HL-60/S4 treated with phorbol 12-myristate 13-acetate at 8.2 ng/mL for 4 days and 3 days (cell line): ENCODE measurements around the gene DNAJC8.

Experiments used
- in situ Hi-C: fragments of 300-500 bp; cut with MboI; formaldehyde crosslinking; loops from 2 replicates; pipeline ENCODE4 v1.15.0; 2022; ENCODE audit warnings: low sequenced_read_pairs

Gene DNAJC8, protein sequence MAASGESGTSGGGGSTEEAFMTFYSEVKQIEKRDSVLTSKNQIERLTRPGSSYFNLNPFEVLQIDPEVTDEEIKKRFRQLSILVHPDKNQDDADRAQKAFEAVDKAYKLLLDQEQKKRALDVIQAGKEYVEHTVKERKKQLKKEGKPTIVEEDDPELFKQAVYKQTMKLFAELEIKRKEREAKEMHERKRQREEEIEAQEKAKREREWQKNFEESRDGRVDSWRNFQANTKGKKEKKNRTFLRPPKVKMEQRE

DNA sequence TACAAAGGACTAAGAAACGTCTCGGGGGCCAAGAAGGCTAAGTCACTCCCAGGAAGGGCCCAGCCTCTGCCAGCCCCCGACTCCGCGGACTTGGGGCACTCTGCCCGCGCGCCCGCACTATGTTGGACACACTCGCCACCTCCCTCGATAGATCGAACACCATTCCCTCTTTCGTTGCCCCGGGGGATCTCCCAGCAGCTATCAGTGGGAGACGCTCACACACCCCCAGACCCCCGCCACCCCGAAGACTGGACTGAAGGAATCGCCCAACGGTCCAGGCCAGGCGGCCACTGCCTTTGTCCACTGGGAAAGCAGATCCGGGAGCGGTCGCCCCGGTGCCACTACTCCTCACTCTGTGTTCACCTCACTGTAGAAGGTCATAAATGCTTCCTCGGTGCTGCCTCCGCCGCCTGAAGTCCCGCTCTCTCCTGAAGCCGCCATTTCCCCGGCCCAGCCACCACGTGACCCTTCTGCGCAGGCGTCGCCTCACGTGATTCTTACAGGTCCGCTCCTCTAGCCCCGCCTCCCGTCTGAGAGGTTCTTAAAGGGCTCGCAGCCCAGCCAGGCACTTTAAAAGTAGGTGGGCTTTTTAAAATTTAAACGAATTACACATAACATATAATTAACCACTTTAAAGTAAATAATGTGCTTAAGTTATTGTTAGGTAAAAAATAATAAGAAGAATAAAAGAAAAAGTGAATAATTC, at the start of gene DNAJC8:
DNAJC8 (minus strand) TSS at position 472 of the 706 bp plus-strand sequence; CDS start at position 441, 31 bp downstream.
- in situ Hi-C loops: no loop called here

DNA sequence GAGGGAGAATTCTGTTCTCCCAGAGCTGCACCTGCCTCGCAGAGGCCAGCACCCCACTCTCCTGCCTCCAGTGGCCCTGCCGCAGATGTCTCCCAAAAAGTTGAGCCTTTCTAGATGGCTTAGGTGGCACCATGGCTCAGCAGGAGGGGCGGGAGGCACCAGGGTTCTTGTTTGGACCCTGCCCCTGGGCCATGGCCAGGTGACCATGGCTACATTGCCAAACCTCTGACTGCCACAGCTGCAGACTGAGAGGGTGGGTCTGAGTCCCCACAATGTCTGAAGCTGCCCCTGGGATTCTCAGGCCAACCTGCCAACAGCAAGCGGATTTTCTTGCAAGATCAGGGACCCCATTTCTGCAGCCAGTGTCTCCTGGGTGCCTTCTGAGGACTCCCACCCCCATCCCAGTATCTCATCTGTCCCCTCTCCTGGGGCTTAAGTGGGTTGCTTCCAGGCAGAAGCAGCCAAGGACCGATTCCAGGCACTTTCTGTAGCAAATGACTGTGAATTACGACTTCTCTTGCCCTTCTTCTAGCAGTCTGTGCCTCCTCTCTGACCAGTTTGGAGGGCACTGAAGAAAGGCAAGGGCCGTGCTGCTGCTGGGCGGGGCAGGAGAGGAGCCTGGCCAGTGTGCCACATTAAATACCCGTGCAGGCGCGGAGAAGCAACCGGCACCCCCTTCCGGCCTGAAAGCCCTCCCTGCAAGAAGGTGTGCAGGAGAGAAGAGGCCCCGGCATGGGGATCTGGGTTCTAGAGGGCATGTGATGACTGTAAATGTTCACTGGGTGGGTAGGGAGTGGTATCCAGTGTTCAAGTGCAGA, 49.0 kb upstream of the DNAJC8 start:
- in situ Hi-C loops: no loop called here

DNA sequence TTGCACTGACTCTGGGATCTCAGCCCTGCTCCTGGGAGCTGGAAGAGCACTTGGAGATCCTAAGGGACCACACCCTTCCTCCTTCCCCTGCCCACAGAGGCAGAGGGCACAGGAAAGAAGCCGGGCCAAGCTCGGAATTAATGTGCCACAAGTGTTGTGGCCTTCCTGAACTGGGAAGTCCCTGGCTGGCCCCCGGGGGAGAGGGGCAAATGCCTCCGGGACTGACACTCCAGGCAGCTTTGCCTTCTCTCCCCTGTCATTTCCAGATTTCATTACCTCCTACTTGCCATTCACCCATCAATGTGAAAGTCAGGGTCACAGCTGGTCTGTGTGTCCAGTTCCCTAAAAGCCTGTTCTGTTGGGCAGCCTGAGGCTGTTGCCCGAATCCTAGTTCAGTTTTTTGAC, 48.1 kb upstream of the DNAJC8 start:
- in situ Hi-C loops: no loop called here

DNA sequence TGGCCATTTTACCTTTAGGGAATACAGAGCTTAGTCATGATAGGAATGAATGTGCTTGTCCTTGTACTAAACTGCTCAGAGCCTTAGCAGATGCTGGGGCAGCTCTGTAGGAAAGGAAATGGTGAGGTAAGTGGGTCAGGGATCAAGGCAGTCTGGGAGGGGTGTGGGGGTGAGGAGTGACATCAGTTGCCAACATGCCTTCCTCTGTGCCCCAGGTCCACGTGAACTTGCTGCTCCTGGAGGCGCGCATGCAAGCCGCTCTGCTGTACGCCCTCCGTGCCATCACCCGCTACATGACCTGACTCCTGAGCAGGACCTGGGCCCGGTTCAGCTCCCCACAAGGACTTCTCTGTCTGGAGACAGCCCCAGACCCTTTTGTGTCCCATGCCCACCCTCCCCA, 47.7 kb upstream of the DNAJC8 start:
- in situ Hi-C loops: no loop called here

DNA sequence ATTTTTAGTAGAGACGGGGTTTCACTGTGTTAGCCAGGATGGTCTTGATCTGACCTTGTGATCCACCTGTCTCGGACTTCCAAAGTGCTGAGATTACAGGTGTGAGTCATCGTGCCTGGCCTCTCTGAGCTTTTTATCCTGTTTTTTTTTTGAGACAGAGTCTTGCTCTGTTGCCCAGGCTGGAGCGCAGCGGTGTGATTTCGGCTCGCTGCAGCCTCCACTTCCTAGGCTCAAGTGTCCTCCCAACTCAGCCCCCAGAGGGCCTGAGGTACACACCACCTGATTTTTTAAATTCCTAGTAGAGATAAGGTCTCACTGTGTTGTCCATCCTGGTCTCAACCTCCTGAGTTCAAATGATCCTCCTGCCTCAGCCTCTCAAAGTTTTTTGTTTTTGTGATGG, 46.9 kb upstream of the DNAJC8 start:
- in situ Hi-C loops: no loop called here

DNA sequence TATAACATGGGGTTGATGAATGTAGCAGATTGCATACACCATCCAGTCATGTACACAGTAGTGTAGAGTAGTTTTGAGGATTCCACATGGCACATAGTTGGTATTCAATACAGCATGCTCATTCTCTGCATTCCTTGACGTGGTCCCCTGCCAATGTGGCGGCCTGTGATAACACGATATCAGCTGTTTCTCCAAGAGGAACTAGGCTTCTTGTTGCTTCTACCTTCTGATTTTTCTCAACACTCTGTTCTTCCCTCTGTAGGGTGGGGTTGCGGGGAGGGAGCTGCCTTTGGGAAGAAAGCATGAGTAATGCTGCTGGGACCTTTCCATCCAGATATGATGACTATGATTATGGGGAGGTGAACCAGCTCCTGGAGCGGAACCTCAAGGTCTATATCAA, 45.9 kb upstream of the DNAJC8 start:
- in situ Hi-C loops: no loop called here

DNA sequence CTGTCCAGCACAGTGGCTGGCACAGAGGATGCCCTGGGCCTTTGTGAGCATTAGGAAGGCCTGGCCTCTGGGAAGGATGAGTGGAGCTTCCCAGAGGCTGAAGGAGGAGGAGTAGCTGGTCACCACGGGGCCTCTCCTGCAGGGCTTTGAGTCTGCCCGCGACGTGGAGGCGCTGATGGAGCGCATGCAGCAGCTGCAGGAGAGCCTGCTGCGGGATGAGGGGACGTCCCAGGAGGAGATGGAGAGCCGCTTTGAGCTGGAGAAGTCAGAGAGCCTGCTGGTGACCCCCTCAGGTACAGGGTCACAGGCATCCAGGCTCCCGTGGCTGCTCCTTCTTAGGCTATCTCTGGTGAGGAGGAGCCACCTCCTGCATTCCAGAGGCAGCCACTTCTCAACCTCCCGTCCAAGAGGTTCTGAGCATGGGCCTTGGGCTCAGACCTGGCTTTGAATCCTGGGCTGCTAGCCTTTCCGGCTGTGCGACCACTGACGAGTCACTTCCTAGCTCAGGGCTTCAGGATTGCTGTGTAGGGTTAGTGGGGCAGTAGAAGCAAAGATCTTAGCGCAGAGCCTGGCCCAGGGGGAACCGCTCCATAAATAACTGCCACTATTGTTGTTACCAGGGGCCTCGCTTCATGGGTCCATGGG, 40.5 kb upstream of the DNAJC8 start:
- in situ Hi-C loops: no loop called here

DNA sequence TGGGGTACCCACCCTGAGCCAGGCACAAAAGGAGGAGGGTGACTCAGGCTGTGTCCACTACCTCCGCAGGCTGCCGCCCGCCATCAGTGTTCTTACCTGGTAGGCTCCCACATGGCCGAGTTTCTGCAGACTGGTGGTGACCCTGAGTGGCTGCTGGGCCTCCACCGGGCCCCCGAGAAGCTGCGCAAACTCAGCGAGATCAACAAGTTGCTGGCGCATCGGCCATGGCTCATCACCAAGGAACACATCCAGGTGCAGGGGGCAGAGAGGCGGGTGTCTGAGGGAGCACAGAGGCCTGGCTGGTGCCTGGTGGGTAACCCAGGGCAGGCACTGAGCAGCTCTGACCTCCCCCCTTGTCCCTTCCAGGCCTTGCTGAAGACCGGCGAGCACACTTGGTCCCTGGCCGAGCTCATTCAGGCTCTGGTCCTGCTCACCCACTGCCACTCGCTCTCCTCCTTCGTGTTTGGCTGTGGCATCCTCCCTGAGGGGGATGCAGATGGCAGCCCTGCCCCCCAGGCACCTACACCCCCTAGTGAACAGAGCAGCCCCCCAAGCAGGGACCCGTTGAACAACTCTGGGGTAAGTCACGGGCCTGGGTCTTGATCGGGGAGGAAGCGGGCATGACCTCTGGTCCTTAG, 39.5 kb upstream of the DNAJC8 start:
- in situ Hi-C loops: no loop called here

DNA sequence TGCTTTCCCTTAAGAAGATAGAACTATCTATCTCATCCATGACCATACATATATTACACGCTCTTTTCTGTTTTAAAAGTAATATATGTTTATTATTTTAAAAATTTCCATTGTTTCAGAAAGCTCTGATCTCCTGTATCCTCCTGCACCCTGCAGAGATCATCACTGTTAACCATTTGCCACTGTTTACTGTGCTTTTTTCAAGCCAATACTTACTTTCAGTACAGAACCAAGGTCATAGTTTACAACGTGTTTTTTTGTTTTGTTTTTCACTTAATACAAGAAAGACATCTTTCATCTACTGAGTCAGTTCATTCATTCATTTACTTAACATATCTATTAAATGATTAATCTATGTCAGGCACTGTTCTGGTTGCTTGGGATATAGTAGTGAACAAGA, 36.7 kb upstream of the DNAJC8 start:
- in situ Hi-C loops: no loop called here

DNA sequence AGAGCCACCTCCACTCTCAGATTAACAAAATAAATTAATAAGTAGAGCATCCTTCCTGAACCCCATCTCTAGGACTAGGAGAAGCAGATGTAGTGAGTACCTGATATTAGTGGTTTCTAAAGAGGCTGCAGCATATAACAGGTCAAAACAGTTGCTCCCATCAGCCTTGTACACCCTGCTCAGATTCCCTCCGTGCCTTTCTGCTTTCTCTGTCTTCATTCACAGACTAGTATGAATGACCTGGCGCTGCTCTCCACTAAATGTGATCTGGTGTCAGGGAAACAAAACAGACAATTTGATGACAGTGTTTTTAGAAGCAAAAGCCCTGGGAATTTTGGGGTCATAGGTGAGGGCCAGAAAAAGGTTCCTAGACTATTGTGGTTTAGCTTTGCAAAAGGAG, 34.8 kb upstream of the DNAJC8 start:
- in situ Hi-C loops: no loop called here

DNA sequence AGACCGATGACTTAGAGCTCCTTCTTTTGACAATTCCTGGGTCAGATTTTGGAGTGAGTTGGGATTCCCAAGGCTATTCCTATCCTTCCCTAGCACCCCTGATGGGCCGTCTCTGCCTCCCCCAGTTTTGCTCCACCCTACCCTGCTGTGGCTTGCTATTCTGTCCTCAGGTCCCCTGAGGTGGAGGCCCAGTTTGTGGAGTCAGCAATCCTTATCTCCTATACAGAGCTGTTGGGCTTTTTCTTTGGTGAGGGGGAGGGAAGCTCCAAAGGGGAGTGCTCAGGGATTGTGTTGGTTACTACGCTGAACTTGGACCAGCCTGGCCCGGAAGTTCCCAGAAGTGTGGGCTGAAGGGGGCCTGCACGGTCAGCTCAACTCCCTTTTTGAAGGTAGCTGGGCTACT, 34.1 kb upstream of the DNAJC8 start:
- in situ Hi-C loops: no loop called here

DNA sequence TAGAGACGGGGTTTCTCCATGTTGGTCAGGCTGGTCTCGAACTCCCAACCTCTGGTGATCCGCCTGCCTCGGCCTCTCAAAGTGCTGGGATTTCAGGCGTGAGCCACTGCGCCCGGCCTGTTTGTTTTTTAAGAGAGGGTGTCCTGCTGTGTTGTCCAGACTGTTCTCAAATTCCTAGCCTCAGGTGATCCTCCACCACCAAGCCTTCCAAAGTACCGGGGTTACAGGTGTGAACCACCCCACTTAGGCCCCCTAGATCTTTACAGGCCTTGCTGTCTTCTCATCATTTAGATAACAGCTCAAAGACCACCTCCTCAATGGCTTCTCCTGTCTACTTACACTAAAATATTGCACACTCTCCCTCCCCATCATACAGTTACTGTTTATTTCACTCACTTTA, 32.7 kb upstream of the DNAJC8 start:
- in situ Hi-C loops: no loop called here

DNA sequence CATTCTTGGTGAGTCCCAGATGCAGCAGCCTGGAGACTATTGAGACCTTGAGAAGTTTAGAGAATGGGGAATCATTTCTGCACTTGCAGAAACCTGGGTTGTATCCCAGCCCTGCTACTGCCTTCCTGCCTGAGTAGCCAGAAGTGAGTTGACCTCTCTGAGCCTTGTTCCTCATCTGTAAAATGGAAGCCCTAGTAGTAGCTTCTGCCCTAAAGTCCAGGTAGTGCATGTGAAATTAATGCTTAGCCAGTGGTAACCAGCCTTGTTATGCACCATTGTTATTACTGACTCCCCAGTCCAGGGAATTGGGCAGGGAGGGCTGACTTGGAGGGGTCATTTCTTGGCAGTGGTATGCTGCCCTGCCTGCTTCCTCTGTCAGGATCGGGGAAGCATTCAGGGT, 32.1 kb upstream of the DNAJC8 start:
- in situ Hi-C loops: no loop called here

DNA sequence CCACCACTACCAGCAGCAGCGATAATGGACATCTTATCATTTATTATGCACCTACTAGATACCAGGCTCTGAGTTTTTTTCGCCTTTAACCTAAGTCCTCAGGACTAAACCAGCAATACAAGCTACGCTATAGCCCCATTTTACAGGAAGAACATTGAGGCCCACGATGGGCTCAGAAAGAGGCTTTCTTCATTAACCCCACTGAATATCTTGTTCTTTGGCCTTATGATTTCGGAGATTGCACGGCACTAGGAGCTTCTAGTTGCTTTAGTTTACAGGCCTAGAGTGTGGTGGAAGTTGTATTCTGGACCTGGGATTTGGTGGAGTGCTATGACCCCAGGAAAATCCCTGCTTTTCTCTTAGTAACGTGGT, 28.0 kb upstream of the DNAJC8 start:
- in situ Hi-C loops: no loop called here

DNA sequence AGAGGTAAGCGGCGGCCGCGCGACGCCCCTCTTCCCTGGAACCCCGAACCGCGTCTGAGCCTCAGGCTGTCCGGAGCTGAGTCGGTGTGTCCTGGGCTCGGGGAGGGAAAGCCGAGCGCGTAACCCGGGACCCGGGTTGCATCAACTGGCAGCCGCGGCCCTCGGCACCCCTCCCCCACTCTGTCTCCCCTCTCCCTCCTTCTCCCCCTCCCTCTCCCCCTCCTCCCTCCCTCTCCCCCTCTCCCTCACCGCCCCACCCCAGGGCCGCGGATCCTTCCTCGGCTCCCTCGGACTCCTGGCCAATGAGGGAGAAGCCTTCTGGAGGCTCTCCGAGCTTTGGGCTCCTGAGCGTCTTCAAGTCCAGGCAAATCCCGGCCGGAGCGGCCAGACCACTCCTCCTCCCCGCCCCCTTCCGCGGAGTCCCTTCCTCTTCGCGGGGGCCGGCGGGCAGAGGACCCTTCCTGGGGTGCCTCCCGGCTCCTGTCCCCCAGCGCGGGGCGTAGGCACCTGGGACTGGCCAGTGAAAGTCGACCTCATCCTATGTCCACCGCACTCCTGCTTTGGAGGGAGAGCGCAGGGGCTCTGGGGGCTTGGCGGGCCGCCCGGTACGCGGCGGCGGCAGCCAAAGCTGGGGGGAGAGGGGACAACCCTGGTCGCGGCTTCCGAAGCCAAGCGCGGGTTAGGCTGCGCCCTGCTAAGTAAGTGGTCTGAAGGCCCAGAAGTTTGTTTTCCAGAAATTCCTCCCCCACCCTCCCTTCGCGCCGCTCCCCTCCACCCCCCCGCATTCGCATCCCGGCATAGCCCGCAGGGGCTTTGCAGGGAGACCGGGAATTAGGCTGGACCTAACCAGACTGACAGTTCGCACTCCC, 27.3 kb upstream of the DNAJC8 start:
- in situ Hi-C loops: no loop called here

DNA sequence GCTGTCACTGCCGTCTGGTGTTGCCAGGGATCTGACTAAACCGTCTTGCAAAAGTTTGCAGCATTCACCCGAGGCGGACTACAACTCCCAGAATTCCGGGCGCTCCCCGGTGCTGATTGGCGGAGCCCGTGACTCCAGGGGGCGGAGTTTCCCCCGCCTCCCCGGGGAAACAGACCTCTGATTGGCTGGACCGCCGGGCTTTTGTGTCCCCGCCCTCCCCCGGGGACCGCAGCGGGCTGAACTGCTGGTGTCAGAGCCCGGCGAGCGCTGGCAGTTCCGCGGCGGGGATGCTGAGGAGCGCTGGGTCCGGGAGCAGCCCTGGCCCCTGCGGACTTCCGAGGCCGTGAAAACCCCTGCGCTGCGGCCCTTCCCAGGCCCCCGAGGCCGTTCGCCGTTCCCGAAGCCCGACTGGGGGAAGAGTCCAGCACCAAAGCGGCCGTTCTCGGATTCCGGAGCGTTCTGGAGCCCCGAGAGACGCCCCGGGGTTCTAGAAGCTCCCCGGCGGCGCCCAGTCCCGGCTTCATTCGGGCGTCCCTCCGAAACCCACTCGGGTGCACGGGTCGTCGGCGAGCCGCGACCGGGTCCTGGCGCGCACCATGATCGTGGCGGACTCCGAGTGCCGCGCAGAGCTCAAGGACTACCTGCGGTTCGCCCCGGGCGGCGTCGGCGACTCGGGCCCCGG, 26.6 kb upstream of the DNAJC8 start, which contains the start of gene SESN2:
SESN2 (plus strand) TSS at position 267 of the 682 bp plus-strand sequence; CDS start at position 597, 330 bp downstream.
- in situ Hi-C loops: no loop called here

DNA sequence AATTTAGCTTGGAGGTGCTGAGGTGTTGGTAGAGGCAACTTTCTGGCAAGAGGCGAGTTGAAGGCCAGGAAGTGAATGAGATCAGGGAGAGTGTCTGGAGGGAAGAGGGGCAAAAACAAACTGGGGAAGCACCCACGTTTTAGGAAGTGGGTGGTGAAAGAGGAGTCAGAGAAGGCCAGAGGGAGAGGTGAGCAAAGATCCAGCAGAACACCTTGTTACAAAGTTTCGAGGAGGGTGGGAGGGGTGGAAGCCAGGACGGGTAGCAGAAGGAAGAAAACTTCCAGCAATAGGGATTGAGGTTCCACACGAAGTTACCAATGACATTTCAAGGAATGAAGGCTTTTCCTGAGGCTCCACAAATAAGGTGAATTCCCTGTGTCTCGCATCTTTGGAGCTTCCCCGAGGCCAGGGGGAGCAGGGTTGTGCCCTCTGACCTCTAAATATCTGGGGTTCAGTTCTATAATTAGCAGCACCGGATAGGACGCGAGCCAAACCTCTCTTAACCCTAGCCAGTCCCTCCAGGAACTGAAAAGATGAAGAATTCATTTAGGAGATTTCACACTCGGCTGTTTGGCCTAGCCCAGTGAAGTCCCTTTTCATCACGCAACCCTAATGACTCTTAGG, 25.9 kb upstream of the DNAJC8 start:
- in situ Hi-C loops: no loop called here

DNA sequence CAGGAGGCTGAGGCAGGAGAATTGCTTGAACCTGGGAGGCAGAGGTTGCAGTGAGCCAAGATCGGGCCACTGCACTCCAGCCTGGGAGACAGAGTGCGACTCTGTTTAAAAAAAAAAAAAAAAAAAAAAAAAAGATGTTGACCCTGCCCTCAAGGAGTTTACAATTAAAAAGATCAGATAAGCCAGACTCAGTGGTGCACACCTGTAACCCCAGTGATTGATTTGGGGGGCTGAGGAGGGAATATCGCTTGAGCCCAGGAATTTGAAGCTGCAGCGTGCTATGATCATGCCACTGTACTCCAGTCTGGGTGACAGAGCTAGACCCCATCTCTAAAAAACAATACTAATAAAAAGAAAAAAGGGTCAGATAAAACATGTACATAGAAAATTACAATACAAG, 24.9 kb upstream of the DNAJC8 start:
- in situ Hi-C loops: no loop called here
